Umbilical cord (tissue), 2 donors: ENCODE data around the gene TNFRSF21. TPM values are rescaled to one million over a fixed set of nuclear protein-coding genes. Genes with fewer than 3 reads are reported as not detected.
"Not testable (repeated sequence)": the region's sequence is repeated elsewhere in the genome, so short reads cannot be mapped to it uniquely, and the experiment has no call there.

Source experiments
- DNase-seq: peaks from one replicate; pipeline ENCODE4 v3.0.0-alpha.2; 2015; ENCODE audit warnings: low spot score
- total RNA-seq: library from RNA; depleted of rRNA; stranded (reverse); fragments of >200 nt; gene quantifications from one replicate; pipeline ENCODE4 v1.2.3, GENCODE V29; 2014; ENCODE audit warnings: low replicate concordance; ENCODE audit not compliant: insufficient read depth

The TNFRSF21 gene
- total RNA-seq, 1 donor from 2014 or later: 13.0 TPM

DNA sequence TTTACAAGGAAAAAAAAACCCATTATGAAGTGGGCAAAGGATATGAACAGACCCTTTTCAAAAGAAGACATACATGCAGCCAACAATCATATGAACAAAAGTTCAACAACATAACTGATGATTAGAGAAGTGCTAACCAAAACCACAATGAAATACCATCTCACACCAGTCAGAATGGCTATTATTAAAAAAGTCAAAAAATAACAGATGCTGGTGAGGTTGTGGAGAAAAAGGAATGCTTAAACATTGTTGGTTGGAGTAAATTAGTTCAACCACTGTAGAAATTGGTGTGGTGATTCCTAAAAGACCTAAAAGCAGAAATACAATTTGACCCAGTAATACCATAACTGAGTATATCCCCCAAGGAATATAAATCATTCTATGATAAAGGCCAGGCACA, 86.5 kb downstream of the TNFRSF21 start:
- not testable (repeated sequence) for DNase-seq

DNA sequence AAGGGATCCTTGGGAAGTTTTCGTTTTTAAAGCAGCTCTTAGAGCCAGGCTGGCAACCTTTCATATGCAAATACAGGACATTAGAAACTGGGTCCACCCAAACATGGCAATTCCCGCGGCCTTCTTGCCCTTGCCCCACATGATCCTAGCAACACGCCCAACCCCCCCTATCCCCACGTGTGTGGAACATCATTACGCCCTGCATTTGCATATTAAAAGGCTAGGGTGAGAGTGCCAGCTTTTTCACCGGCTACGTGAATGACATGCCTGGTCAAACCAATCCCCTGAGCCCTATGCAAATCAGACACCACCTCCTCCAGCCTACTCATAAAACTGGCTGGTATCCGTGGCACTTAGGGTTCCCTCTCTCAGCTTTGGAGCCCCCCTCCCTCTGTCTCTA, 88.1 kb downstream of the TNFRSF21 start:
- no peak for DNase-seq

GRCh38 chr6:47209632-47210031, 100.1 kb downstream of the TNFRSF21 start:
- no peak for DNase-seq

GRCh38 chr6:47207261-47207660, 102.4 kb downstream of the TNFRSF21 start:
- DNase-seq: no peak

GRCh38 chr6:47206626-47207025, 103.1 kb downstream of the TNFRSF21 start:
- DNase-seq: no peak

DNA sequence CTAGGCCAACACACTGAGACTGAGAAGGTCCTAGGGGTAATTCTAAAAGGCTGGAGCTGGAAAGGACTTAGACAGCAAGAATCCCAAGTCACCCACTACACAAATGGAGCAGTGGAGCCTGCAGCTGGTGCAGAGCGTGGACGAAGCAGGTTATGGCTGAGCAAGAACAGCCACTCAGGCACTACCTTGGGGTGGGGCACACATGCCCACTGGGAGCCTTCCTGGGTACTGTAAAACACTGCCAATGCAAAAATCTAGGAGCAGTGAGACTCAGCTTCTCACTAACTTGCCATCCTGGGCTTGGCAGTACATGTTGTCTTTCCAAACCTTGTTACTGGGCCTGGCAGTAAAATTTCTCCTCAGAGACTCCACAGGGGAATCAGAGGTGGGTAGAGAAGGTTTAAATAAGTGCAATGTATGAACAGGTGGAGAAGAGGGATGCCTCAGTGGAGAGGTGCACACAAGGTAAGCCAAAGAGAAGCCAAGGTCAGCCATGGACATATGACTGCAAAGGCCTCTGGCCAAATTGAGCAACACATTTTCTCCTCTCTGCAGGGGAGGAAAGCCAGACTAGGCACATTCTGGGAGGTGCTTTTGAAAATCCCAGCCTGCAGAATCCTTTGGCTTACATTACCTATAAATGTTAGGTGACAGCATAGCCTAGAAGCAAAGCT, 105.6 kb downstream of the TNFRSF21 start:
- DNase-seq: no peak

DNA sequence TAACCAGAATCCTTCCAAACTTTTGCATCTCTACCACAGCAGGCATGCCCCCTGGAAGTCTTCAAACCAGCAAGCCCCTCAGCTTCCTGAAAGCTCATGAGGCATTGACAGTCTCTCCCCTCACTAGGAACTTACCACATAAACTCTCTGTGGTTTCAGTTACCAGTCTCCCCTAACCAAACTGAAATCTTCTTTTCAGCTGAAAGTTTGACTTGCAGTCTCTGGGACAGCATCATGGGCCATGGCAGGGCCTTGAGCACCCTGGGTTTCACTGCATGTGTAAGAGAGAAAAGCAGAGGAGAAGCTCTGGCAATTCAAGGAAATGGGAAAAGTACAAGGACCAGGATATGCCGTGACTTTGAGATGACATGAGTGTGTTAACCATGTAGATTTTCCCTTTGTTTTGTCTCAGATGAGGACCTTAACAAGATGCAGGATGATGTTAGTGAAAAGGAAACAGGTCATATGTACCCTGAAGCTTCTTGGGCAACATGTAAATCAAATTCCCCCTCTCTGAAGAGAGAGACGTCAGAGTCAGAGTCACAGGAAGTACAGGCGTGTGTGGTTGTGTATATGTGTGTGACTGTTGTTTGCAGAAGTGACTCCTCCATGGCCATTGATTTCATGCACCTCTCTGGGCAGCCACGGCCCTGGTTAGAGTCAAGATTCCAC, 106.3 kb downstream of the TNFRSF21 start:
- no peak for DNase-seq

DNA sequence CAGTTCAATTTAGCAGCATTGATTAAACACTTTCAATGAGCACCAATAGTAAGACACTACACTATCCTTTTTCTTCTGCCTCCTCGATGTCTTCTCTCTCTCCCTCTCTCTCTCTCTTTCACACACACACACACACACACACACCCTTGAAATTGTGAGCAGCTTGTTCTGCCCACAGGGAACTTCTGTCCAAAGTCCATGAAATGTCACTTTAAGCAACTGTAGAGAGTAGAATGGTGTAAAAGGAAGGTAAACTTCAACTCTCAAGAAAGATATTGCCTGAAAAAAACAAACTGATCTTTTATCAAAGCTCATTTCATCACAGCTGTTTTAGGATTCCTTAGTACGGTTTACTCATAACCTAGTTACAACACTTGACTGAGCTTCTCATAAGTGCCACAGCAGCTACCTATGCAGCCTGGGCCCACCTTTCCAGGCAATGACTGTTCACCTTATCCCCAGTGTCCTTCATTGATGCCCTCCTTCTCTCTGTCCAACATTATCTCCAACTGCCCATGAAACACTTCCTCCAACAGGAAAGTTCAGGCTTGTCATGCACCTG, 107.0 kb downstream of the TNFRSF21 start:
- DNase-seq: no peak

GRCh38 chr6:47200536-47201334, 109.0 kb downstream of the TNFRSF21 start:
- no peak for DNase-seq

- no peak for DNase-seq
These were observed 111.7 kb downstream of the TNFRSF21 start for GRCh38 chr6:47197682-47198640.

DNA sequence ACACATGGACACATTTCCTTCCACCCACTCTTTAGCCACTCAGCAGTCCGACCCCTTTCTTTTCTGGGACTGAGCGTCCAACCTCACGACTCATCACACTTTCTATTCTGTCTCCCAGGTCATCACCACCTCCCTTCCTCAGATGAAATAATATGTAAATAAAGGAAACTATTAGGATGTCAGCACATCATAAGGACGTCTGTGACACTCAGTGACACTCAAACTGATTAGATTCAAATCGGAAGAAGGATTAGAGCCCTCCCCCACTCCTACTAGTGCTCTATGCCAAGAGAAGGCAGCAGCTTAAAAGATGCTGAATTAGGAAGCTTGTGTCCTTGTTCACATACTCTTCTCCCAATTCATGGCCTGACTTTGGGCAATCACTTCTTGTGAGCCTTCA, 113.6 kb downstream of the TNFRSF21 start:
- no peak for DNase-seq

DNA sequence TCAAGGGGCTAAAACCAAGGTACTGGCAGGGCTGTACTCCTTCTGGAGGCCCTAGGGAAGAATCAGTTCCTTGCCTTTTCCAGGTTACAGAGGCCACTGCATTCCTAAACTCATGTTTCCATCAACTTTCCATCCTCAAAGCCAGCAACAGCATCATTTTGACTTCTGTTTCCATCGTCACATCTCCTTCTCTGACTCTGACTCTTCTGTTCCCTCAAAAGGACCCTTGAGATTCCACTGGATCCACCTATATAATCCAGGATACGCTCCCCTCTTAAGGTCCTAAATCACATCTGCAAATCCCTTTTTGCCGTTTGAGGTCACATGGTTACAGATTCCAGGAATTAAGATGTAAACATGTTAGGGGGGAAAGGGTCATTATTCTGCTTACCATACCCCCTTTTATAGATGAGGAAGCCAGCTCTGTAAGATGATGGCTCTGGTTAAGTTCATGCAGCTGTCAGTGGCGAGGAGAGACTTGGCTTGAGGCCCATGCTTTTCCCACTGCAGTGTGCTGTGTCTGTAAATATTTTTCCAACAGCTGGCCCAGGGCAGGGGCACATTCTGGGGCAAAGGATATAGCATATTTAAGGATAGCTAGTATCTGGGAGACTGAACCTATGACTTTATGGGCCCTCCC, 114.6 kb downstream of the TNFRSF21 start:
- peak; percentile 93 for DNase-seq

GRCh38 chr6:47188588-47189021, 121.1 kb downstream of the TNFRSF21 start:
- peak; percentile 43 for DNase-seq

GRCh38 chr6:47187893-47188587, 121.7 kb downstream of the TNFRSF21 start:
- peak; percentile 60 for DNase-seq

- no peak for DNase-seq
These were observed 122.6 kb downstream of the TNFRSF21 start for GRCh38 chr6:47187113-47187512.

GRCh38 chr6:47182291-47182957, 127.3 kb downstream of the TNFRSF21 start:
- no peak for DNase-seq

- no peak for DNase-seq
These were observed 128.0 kb downstream of the TNFRSF21 start for GRCh38 chr6:47181681-47182080.
